ENCODE results near the gene TBX18. TPM values are rescaled to one million over a fixed set of nuclear protein-coding genes. Genes with fewer than 3 reads are reported as not detected.

TBX18 gene
- polyA plus RNA-seq, 5 donors, result 0.09 to 2.1 (median 0.88) TPM

GRCh38 chr6:84681693-84682326 lies 82.6 kb downstream of the TBX18 start:
- no peak for DNase-seq

- DNase-seq, result no peak
Observed at GRCh38 chr6:84675651-84676050, 88.7 kb downstream of the TBX18 start.

GRCh38 chr6:84674395-84674794 lies 90.0 kb downstream of the TBX18 start:
- no peak for DNase-seq

DNA sequence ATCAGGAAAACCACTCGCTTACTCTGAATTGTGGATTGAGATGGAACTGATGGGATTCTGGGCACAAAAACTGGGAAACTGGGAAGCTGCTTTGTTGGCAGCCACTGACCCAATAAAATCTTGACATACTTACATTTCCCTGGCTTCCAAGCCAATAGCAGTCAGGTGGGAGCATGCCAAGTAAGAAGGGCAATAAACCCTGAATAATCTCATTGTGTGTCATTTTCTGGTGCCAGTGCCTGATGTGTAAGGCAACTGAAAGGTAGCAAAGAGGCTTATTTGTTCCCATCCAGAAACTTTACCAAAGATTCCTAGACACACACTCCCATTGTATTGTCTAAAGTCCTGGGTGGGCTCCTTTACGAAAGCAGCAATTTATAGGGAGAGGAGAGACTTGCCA lies 93.2 kb downstream of the TBX18 start:
- no peak for DNase-seq

DNA sequence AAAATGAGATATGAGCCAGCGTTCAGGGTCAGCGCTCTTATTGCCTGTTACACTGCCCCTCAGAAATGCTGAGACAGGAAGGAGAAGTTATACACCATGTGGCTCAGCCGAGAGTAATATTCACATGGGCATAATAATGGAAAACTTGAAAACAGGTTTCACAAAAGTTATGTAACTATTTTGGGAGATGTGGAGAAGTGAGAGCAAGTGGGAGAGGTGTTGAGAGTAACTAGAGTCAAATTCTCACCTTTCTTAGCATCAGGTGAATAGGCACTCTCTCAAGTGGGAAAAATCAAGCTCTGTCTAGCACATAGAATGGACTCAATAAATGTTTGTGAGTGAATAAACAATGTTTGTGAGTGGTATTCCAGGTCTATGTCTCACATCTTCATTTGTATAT lies 94.5 kb downstream of the TBX18 start:
- no peak for DNase-seq

DNA sequence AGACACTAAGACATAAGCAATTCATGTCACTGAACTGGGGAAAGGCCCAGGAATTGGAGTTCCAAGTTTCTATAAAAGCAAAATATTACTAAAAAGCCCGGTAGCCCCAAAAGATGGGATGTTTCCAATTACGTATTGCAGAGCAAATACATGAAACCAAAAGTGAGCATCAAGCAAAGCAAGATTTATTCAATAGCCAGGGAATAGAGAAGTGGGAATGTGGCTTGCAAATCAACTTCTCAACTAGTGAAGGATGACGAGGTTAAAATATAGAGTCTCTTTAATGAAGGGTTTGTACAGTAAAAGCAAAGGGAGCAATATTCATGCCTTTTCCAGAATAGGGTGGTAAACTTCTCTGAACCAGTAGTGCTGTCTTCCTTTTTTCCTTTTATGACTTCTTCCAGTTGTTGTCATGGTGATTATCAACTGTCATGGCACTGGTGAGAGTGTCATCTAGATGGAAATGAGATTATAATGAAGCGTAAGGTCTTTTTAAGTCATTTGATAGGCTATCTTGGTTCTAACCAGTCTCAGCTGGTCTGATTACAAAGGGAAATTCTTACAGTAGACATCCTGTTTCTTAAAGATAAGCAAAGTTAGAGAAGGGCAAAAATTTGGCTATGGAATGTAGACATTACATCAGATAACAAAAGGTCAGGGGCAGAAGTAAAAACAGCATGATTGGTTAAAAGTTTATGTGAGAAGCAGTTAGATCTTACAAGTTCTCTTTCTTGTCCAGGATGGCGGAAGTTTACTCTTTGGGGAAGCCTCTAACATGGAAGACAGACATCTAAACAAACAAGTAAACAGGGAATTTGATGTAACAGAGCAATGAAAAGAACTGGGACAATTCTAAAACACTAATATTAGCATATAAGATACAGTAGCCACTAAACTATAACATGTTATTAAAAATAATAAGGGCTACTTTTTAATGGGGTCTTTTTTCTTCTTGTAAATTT lies 96.9 kb downstream of the TBX18 start:
- no peak for DNase-seq

DNA sequence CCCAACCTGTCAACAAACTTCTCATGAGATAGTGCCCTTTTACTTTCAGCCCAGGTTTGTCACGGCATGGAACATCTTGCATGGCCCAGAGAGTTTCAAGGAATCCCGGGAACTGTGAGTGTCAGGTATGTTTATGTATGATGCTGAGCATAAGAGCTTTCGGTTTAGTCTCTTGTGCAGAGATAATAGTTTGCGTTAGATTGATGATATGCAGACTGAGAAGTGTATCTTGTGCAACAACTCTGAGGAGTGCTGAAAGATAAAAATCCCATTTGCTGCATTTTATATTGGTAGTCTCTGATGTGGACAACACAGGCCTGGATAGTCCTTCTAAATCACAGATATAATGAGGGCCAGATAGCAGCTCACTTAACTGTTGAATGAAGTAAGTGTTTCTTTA lies 99.0 kb downstream of the TBX18 start:
- DNase-seq, result no peak

GRCh38 chr6:84663866-84664265 lies 100.5 kb downstream of the TBX18 start:
- no peak for DNase-seq

GRCh38 chr6:84657486-84657885 lies 106.9 kb downstream of the TBX18 start:
- no peak for DNase-seq

DNA sequence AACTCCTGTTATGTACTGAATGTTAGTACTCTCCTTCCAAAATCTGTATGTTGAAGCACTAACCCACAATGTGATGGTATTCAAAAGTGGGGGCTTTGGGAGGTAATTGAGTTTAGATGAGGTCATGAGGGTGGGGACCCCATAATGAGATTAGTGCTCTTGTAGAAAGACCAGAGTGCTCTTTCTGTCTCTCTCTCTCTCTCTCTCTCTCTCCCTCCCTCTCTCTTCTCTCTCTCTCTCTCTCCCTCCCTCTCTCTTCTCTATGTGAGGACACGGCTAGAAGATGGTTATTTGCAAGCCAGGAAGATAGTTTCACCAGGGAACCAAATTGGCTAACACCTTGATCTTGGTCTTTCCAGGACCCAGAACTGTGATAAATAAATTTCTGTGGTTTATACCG lies 107.4 kb downstream of the TBX18 start:
- no peak for DNase-seq

DNA sequence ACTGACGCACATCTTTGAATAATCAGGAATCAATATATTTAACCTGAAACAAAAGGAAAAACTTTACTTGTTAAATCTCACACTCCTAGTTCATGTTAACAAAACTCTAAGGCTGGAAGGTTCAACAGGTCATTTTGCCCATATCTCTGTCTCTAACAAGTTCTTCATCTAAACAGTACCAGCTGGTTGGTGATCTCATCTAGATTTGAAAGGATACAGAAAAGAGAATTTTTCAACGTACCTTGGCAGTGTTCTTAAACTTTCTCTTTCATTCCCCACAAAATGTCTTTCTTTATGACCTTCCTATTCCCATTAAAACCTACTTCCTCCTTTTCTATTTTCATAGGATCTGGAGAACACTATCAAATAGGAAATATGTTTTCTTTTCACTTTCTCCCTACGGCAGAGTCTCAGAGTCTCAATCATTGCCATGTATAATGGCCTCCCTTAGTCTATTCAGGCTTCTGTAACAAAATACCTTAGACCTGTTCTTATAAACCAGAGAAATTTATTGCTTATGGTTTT lies 111.3 kb downstream of the TBX18 start:
- DNase-seq, result no peak

GRCh38 chr6:84652356-84653026 lies 111.9 kb downstream of the TBX18 start:
- no peak for DNase-seq

DNA sequence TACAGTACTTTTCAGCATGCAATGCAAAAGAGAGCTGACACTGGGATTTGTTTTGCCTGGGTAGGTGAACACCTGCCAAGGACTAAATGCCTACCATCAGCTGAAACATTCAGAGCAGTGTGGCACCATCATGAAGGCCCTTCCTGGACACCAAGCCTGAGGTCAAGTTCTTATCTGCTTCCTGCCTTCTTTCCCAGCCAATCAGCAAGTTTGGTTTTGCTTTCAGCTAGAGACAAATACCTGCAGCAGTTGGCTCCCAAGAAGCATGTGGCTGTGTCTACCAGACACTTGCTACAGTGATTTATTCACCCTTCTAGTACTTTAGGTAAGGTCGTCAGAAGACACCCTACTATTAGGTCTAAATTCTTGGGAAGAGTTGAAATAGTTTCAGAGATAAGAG lies 112.8 kb downstream of the TBX18 start:
- no peak for DNase-seq

DNA sequence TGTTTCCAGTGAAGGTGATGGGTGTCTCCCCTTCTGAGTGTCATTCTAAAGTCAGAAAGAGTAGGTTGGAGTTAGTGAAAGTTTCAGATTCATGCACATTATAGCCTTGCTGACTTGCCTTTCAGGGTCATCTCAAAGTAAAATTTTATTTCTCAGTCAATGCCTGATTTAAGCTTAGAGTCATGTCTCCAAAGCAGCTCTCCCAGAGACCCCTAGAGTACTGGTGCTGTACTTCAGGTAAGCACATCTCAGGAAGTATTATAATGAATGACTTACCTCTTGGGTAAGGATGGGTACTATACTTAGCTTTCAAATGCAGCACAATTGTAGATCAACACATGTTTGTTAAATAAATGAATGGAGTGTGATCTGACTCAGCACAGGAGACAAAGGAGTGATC lies 116.0 kb downstream of the TBX18 start:
- no peak for DNase-seq

- DNase-seq, result no peak
Observed at GRCh38 chr6:84645563-84646266, 118.7 kb downstream of the TBX18 start.

DNA sequence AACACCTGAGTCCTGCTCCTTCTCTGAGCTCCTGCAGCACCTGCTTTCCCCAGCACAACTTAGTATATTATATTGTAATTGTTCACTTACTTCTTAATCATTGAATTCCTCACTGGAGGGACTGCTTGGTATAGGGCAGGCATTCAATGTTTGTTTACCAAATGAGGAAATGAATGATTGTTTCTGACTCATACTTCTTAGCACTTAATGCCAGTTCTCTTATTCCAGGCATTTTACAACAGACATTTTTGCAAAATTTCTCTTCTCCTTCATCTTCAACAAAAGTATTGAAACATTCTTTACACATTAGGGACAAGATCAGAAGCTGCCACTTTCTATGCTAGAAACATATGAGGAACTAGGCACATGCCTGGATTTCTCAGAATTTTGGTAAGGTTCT lies 119.4 kb downstream of the TBX18 start:
- no peak for DNase-seq

- no peak for DNase-seq
Observed at GRCh38 chr6:84643778-84644177, 120.6 kb downstream of the TBX18 start.

DNA sequence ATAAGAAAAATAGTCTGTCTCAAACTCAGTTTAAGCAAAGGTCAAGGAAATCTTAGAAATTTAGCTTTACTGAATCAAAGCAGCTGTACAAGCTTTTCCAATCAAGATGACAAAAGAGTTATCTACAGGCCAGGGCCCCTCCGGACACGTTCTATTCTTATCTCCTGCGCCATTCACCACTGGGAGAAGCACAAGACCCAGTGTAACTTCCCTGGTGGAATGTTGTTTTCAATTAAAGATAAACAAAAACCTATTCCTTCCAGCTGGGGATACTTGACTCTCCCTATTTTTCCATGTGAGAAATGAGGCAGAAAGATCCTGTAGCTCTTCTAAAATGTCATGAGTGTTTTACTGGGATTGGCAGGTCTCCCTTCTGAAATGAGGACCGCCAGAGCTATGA lies 123.3 kb downstream of the TBX18 start:
- no peak for DNase-seq

DNA sequence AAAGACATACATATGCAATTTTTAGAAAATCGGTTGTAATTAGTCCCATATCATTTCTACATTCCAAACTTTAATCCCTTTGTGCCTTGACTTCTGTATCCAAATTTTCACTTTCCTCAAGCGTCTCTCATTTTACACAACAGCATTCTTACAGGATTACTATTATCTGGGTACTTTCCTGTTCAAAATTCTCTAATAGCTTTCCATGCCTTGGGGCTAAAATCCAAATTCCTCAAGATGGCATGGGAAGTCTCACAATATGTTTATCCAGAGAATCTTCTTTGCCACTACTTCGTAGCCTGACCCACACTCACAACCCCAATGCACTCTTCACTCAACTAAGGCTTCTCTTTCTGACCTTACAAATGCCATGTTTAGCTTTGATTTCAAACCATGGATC lies 125.0 kb downstream of the TBX18 start:
- no peak for DNase-seq

DNA sequence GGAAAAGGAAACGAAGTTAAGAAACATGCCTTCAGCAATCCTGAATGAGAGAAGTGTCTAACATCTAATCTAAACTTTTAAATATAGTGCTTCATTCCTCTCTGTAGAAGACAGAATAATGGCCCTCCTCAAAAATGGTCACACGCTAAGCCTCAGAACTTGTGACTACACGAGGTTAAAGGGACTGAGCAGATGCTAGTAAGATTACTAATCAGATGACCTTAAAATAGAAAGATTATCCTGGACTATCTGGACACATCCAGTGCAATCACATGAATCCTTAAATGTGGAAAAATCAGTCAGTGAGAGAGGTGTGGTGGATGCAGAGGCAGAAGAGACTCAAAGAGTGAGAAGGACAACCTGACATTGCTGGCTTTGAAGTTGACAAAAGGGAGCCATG lies 126.1 kb downstream of the TBX18 start:
- DNase-seq, result no peak

All from right lung (tissue), 5 donors.